Fibroblast of villous mesenchyme (primary cell): ENCODE measurements around the gene SLCO2A1. TPM values are rescaled to one million over a fixed set of nuclear protein-coding genes. Genes with fewer than 3 reads are reported as not detected.

Experiments
- DNase-seq: peaks from one replicate; pipeline ENCODE4 v3.0.0-alpha.2; 2010; ENCODE audit warnings: low read depth
- H3K4me3 ChIP-seq: 2 replicates; pipeline ENCODE4 v1.5.1; 2011; ENCODE audit warnings: low read depth, mild to moderate bottlenecking, low read length
- total RNA-seq: library from RNA; depleted of rRNA; stranded (reverse); fragments of >200 nt; gene quantifications from 2 replicates; pipeline ENCODE4 v1.2.3, GENCODE V29; 2012
- TF ChIP-seq, protein P1 (sequence below): IDR thresholded peaks from 2 replicates; pipeline ENCODE4 v1.5.1; 2012; ENCODE audit warnings: low read depth, mild to moderate bottlenecking, low read length; ENCODE audit not compliant: insufficient read depth

SLCO2A1 gene
- total RNA-seq, 1 donor: 0.43 TPM

GRCh38 chr3:133955892-133956291 lies 73.8 kb downstream of the SLCO2A1 start:
- no peak overlapping the region for H3K4me3 ChIP-seq
- no peak for DNase-seq
- TF ChIP-seq, protein P1, sequence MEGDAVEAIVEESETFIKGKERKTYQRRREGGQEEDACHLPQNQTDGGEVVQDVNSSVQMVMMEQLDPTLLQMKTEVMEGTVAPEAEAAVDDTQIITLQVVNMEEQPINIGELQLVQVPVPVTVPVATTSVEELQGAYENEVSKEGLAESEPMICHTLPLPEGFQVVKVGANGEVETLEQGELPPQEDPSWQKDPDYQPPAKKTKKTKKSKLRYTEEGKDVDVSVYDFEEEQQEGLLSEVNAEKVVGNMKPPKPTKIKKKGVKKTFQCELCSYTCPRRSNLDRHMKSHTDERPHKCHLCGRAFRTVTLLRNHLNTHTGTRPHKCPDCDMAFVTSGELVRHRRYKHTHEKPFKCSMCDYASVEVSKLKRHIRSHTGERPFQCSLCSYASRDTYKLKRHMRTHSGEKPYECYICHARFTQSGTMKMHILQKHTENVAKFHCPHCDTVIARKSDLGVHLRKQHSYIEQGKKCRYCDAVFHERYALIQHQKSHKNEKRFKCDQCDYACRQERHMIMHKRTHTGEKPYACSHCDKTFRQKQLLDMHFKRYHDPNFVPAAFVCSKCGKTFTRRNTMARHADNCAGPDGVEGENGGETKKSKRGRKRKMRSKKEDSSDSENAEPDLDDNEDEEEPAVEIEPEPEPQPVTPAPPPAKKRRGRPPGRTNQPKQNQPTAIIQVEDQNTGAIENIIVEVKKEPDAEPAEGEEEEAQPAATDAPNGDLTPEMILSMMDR: no peak

- DNase-seq: no peak
- no peak overlapping the region for H3K4me3 ChIP-seq
These were observed 74.9 kb downstream of the SLCO2A1 start for GRCh38 chr3:133954717-133955360.

DNA sequence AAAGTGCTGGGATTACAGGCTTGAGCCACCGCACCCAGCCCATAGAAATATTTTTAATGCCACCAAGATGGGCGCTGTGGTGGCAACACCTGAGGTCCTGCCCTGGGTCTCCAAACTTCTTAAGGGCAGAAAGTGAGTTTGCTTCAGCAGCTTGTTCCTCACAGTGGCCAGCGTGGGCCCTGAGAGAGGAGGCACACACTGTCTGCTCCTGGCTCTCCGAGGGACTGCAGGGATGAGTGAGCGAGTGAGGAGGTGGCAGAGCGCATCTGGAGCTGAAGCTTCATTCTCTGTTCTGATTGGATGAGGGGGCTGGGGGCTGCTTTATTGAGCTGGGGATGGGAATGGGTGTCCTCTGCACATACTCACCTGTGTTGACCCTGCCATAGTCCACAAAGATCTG lies 76.4 kb downstream of the SLCO2A1 start:
- H3K4me3 ChIP-seq: no peak overlapping the region
- no peak for DNase-seq
- TF ChIP-seq, protein P1: no peak

More at GRCh38 chr3:133954717-133955360, 74.9 kb downstream of the SLCO2A1 start:
- TF ChIP-seq, protein P1: no peak

DNA sequence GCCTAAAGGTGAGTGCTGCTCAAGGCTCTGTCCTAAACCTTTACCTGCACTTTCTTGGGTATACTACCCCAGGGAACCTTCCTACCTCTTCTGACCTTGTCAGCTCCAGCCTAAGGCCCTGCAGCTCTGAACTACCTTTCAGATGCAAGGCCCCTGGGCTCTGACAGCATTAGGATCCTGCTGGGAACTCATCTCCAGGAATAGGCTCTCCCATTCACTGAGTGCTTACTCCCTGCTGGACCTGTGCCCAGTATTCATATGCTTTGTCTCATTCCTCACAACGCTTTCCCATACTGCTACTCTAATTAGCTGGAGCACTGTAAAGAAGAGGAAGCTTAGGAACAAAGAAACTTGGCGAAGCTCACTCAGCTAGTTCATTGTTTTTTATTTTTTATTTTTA lies 80.3 kb downstream of the SLCO2A1 start:
- TF ChIP-seq, protein P1: no peak
- no peak for DNase-seq
- no peak overlapping the region for H3K4me3 ChIP-seq

DNA sequence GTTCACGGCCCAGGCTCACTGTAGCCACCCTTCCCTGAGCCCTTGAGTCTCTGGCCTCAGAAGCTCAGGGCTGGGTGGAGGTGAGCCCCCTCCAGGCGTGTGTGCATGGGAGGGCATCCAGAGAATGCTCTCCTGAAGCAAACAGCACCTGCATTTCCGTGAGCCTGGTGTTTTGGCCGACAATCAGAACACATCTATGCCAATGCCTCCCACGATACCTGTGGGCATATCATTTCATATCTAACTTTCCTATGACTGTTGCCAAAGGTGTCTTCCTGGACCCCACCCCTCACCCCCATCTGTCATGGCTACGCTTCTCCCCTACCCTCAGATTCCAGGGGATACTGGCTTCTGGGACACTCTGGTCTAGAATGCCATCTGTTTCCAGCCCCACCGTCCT lies 80.7 kb downstream of the SLCO2A1 start:
- H3K4me3 ChIP-seq: no peak overlapping the region
- DNase-seq: no peak
- TF ChIP-seq, protein P1: no peak

- TF ChIP-seq, protein P1: no peak
- no peak for DNase-seq
- H3K4me3 ChIP-seq: no peak overlapping the region
These were observed 81.5 kb downstream of the SLCO2A1 start for GRCh38 chr3:133948131-133948810.
